Ishikawa (cell line): Measurements from ENCODE around the gene PNKP.

ENCODE experiments used
- EP300 ChIP-seq: IDR thresholded peaks from 2 replicates; pipeline ENCODE4 v1.6.1; 2012; ENCODE audit warnings: borderline replicate concordance
- RAD21 ChIP-seq: IDR thresholded peaks from 2 replicates; pipeline ENCODE4 v1.6.1; 2012; ENCODE audit warnings: low read depth
- TAF1 ChIP-seq: IDR thresholded peaks from 2 replicates; pipeline ENCODE4 v1.6.1; 2012; ENCODE audit warnings: low read depth, mild to moderate bottlenecking
- TEAD4 ChIP-seq: IDR thresholded peaks from 2 replicates; pipeline ENCODE4 v1.6.1; 2012
- YY1 ChIP-seq: IDR thresholded peaks from 2 replicates; pipeline ENCODE4 v1.6.1; 2012; ENCODE audit warnings: low read depth
- TF ChIP-seq, protein P1 (sequence below): IDR thresholded peaks from 2 replicates; pipeline ENCODE4 v1.6.1; 2012
- TF ChIP-seq, protein P2 (sequence below): IDR thresholded peaks from 2 replicates; pipeline ENCODE4 v1.6.1; 2012; ENCODE audit warnings: low read depth, mild to moderate bottlenecking

DNA sequence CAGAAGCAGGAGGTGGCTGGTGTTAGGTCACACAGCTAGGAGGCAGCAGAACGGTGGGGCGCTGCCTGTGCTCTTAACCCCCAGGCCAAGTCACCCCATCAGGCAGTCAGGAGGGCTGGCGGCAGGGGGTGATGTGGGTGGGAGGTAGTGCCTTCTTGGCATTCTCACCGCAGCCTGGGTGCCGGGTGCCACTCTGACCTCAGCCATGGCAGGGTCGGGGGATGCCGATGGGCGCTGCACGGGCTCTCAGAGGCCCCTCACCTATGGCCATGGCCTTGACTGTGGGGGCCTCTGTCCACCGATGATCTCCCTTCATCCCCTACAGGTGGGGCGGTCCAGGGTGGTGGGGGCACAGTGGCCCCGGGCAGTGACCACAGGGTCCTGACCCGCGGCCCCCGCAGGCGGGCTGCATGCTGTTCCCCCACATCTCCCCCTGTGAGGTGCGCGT is 10.8 kb downstream of the PNKP start:
- TF ChIP-seq YY1, result no peak
- TF ChIP-seq TEAD4, result no peak
- TF ChIP-seq TAF1, result no peak
- TF ChIP-seq, protein P1, sequence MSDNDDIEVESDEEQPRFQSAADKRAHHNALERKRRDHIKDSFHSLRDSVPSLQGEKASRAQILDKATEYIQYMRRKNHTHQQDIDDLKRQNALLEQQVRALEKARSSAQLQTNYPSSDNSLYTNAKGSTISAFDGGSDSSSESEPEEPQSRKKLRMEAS, result no peak
- TF ChIP-seq, protein P2, sequence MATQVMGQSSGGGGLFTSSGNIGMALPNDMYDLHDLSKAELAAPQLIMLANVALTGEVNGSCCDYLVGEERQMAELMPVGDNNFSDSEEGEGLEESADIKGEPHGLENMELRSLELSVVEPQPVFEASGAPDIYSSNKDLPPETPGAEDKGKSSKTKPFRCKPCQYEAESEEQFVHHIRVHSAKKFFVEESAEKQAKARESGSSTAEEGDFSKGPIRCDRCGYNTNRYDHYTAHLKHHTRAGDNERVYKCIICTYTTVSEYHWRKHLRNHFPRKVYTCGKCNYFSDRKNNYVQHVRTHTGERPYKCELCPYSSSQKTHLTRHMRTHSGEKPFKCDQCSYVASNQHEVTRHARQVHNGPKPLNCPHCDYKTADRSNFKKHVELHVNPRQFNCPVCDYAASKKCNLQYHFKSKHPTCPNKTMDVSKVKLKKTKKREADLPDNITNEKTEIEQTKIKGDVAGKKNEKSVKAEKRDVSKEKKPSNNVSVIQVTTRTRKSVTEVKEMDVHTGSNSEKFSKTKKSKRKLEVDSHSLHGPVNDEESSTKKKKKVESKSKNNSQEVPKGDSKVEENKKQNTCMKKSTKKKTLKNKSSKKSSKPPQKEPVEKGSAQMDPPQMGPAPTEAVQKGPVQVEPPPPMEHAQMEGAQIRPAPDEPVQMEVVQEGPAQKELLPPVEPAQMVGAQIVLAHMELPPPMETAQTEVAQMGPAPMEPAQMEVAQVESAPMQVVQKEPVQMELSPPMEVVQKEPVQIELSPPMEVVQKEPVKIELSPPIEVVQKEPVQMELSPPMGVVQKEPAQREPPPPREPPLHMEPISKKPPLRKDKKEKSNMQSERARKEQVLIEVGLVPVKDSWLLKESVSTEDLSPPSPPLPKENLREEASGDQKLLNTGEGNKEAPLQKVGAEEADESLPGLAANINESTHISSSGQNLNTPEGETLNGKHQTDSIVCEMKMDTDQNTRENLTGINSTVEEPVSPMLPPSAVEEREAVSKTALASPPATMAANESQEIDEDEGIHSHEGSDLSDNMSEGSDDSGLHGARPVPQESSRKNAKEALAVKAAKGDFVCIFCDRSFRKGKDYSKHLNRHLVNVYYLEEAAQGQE, result no peak
- TF ChIP-seq RAD21, result no peak
- TF ChIP-seq EP300, result no peak
